ENCODE results near the gene TUBGCP5.

The TUBGCP5 gene

DNA sequence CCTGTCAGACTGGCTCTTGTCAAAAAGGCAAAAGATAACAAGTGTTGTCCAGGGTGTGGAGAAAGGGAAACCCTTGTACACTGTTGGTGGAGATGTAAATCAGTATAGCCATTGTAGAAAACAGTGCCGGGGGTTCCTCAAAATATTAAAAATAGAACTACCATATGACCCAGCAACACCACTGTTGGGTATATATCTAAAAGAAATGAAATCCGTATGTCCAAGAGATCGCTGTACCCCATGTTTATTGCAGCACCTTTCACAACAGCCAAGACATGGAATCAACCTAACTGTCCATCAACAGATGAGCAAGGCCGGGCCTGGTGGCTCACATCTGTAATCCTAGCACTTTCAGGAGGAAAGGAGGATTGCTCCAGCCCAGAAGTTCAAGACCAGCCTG lies 65.4 kb downstream of the TUBGCP5 start:
- DNase-seq = no peak

DNA sequence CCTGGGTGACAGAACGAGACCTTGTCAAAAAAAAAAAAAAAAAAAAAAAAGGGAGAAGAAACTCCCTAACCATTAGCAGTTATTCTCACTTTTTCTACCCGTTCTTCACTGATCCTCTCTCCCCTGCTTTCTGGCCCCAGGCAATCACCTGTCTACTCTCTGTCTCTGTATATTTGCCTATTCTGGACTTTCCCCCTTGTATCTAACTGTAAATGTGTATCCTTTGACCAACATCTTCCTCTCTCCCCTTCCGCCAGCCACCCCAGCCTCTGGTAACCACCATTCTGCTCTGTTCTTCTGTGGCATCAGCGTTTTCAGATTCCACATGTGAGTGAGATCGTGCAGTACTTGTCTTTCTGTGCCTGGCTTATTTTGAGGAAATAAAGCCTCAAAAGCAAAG lies 66.1 kb downstream of the TUBGCP5 start:
- no peak for DNase-seq

DNA sequence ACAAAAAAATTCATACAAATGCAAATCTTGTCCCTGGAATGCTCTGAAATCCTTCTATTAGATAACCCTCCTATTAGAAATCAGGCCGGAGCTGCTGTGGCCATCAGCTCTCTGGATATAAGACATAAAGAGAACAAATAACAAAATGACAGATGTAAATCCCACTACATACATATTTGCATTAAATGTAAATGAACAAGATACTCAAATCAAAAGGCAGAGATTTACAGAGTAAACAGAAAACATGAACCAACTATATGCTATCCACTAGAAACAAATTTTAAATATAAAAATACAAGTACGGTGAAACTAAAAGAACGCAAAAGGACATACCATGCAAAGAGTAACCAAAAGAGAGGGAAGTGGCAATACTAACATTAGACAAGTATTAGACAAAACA lies 69.9 kb downstream of the TUBGCP5 start:
- no peak for DNase-seq

DNA sequence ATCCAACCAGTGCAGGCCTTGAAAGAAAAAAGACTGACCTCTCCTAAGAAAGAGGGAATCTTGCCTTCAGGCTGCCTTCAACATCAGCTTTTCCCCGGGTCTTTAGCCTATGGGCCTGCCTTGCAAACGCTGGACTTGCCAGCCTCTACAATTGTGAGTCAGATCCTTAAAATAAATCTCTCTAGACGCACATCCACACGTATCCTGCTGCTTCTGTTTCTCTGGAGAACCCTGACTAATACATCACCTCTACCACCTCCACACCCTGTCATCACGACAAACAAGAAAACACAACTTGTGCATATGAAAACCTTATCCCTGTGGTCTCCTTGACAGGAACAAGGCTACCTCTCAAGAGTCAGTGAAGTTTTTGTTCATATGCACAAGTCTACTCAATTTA lies 71.0 kb downstream of the TUBGCP5 start:
- no peak for DNase-seq

DNA sequence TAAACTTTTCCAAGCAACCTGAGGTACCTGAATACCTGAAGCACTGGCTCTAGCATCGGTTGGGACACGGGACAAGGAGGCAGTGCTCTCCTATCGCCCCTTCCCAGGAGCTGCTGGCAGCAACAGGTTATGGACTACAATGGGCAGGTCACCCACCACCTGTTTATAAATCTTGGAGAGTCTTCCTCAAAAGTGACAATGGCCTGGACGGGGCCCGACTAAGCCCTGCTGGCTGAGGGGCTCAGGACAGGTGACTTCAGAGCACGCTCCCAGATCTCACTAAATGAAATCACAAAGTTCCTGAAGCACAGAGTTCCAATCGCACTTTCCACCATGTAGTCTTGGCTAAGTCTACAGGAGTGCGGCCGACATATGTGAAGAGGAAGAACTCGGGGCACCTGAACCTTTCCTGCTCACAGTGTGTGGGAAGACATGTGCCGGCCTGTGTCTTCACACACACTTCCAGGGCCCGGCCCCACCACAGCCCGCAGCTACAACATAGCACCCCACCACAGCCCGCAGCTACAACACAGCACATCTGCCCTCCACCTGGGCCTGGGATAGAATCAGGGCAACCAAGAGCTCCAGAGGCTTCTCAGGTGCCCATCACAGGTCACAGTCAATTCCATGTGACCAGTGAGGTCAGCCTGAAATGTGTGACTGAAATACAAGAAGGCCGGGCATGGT lies 72.1 kb downstream of the TUBGCP5 start:
- no peak for DNase-seq

DNA sequence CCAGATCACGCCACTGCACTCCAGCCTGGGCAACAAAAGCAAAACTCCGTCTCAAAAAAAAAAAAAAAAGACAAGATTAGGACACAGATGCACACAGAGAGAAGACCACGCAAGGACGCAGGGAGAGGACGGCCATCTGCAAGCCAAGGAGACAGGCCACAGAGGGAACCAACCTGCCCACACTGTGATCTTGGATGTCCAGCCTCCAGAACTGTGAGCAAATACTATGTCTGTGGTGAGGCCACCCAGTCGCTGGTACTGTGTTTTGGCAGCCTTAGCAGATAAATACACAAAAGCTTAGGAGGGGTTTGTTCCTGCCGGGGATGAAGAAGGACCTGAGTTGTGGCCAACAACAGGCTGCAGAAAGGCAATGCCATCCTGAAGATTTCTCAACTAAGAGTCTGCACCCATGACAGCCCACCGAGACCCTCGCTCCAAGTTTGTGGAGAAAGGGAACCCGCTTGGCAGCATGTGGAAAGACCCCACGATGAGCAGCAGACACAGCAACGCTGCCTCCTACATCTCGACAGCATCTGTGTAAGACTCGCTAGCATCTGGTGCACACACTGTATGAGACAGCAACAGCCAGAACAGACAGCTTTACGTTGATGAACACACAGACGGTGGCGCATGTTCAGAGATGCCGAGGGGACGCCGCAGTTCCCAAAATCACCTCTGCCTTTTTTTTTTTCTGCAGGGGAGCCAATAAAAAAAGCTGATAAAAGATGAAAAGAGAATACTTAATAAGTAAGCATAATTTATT lies 72.9 kb downstream of the TUBGCP5 start:
- DNase-seq = no peak

DNA sequence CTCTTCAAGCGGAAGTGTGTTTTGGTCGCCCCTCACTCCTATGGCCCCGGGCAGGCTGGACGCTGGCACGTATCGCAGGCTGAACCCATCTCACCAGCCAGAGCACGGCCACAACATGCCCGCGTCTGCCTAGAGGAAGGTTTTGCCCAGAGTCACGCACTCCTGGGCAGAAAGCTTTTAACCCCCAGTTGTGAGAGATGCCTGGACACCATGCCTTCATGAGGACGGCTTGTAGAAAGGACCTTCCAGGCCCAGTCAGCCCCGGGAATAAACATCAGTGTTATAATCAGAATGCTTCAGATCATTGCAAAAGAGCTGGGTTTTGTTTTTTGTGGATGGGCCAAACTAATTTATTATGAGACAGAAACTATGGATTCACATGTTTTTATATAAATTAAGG lies 75.7 kb downstream of the TUBGCP5 start:
- no peak for DNase-seq

DNA sequence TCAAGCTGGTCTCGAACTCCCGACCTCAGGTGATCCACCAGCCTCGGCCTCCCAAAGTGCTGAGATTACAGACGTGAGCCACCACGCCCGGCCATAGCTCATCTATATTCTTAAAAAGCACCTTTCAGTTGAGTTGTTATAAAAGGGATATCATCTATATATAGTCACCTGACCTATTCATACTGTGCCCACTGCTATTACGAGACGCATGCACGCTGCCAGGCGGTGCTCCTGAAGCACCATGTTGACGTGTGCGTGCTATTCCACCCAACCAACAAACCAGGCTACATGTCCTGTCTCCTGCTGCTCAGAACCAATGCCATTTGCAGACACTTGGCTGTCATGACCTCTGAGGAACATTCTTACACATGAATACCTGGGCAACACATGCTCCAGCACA lies 76.8 kb downstream of the TUBGCP5 start:
- no peak for DNase-seq

DNA sequence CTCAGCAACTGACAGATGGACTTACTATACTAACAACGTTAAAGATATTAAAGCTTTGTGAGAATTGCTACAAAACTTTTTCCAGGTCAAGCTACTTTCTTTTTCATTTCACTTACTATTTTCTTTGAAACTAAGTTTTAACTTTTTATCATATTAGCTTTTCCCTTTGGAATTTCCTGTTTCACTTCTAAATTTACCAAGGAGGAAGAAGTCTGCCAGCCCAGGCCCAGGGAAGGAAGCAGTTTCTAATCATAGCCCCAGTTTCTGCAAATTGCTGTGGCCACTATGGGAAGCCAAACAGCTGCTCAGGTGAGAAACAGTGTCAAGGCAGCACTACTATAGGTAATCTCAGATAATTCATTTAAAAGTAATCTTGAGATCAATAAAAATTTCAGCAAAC lies 77.6 kb downstream of the TUBGCP5 start:
- DNase-seq = no peak

DNA sequence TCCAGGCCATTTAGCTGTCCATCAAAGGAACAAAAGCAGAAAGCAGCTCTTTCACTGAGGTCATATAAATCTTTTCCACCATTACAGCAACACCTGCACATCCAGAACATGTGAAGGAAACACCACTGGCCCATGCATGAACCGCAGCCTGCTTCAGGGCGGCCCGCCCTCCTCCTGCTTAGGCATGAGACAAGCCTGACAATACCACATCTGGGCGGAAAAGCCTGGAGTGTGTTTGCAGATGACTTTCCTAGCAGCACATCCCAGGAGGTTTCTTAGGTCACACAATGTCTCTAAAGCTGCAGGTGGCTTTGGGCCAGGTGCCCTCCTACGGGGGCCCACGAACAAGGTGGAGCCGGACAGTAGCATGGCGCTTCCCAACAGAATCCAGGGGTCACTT lies 78.8 kb downstream of the TUBGCP5 start:
- no peak for DNase-seq

DNA sequence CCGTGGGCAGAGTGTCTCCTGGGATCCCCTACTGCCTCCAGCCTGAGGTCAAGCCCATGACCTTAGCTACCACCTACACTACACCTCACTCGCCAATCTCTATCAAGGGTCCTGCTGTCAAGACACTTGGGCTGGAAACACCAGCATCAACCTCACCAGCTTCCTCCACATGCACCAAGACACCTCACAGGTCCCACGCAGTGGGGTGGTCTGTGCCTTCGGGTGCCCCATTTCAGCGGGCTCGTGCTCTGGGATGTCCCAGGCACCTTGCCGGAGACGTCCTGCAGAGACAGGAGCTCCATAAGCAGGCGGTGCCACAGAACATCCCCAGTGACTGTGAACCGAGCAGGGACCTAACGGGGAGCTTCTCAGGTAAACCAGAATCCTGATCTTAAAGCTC lies 79.2 kb downstream of the TUBGCP5 start:
- no peak for DNase-seq

DNA sequence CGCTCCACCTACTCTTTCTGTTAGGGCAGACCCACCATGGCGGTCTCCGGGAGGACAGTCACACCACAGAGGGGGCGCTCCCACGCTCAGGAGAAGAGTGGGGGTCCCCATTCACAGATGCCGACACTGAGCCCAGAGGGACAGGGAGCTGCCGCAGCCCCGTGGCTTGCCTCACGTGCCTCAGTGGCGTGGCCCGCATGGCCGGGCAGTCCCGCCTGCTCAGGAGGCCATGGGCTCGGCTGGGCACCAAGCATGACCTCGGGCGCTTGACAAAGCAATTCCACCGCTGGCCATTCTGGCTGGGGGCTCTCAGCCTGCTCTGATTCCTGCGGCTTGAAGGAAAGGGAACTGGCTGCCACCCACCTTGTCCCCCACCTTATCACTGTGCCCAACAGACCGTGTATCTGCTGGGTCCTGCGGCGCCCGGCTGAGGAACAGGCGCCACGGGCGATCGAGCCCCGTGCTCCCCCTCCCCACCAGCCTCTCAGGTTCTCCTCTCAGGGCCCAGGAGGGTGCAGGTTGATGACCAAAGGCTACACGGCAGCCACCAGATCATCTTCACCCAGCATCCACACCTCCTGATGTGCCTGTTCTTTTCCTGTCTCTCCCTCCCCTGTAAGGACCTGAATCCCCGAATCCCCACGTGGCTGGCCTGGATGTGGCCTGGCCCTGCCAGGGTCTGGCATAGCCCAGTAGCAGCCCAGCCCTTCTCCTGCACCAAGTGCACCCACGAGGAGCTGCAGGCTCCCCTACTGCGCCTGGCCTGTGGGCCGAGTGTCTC lies 79.9 kb downstream of the TUBGCP5 start:
- no peak for DNase-seq

DNA sequence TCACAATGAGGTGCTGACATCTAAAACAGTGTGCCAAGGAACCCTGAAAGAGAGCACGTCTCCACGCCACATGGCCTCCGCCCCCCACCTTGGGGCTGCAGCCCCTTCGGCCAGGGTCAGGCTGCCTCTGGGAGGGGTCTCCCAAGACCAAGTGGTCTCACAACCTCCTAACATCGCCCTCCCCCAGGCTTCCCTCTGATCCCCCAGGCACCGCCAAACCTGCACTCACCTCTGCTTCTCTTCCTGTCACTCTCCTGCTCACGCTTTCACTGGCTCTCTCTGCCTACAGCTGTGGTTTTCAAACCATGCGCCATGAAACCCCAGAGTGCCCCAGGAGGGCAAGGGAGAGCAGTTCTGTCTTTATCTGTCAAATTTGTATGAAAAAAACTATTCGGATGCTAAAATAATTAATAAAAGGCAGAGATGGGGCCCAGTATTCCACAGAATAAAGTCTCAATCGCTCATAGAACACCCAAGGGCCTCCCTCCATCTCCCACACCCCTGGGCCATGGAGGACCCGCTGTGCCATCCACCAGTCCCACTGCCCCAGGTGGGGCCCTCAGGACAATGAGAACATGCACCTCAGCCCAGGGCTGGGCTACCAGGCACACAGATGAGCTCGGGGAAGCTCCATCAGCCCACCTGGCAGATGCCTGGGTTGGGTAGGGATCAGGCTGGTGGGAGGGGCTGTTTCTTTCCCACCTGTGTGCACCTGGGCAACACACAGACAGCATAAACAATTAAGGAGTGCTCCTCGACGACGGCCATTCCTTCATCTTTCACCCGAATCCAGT lies 80.7 kb downstream of the TUBGCP5 start:
- no peak for DNase-seq

DNA sequence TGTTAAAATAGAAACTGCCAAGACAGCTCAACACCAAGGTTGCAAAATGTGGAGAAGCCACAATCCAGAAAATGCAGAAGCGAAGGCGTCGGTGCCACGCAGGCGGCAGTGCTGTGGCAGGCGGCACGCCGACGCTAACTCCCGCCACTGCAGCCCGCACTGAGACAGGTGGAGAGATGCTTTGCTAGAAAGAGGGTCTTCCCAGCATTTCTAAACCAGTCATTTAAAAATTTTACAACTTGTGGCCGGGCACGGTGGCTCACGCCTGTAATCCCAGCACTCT lies 82.5 kb downstream of the TUBGCP5 start:
- no peak for DNase-seq

DNA sequence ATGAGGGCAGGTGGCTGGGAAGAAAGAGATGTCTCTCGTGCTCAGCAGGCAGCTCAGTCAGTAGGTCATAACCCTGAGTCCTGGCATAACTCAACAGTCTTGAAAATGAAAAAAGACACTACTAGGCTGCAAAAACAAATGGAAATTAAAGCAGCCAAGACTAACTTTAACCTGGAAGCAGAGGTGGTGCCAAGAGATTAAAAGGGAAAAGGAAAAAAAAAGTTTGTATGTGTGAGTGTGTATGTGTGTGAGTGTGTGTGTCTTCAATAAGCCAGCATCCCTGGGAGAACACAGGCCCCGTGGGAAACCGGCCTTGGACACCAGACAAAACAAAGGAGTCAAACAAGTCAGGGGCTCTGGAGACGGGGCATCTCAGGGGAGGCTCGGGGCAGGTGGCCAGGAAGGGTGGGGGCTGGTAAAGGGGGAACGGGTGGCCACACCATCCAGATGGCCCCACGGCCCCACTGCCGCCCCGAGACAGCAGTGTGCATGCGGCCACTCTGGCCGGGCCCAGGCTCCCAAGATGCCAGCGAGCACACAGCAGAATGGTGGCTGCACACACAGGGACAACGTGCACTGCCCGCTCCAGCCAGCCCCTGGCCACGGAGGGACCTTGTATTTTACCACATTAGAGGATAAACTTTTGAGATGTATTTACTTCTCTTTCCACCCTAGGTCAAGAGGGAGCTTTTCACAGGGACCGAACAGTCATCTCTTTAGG lies 83.0 kb downstream of the TUBGCP5 start:
- DNase-seq = no peak

DNA sequence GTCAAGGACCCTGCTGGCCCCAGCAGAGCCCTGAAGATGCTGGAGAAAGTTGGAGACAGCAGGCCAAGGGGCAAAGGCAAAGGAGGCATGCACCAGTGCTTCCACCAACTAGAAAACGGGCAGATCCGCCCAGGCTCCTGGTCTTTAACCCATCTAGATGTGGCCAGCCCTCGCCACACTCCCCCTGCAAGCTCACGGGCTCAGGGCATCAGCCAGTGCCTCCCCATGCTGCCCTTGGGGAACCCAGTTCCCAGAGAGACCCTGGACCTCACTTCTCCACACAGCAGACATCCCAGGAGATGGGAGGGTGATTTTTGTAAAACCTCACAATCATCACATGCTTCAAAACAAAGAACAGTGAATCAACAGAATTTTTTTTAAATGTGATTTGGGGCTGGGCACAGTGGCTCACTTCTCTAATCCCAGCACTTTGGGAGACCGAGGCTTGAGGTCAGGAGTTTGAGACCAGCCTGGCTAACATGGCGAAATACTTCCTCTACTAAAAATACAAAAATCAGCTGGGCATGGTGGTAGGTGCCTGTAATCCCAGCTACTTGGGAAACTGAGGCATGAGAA lies 83.7 kb downstream of the TUBGCP5 start:
- DNase-seq = no peak

DNA sequence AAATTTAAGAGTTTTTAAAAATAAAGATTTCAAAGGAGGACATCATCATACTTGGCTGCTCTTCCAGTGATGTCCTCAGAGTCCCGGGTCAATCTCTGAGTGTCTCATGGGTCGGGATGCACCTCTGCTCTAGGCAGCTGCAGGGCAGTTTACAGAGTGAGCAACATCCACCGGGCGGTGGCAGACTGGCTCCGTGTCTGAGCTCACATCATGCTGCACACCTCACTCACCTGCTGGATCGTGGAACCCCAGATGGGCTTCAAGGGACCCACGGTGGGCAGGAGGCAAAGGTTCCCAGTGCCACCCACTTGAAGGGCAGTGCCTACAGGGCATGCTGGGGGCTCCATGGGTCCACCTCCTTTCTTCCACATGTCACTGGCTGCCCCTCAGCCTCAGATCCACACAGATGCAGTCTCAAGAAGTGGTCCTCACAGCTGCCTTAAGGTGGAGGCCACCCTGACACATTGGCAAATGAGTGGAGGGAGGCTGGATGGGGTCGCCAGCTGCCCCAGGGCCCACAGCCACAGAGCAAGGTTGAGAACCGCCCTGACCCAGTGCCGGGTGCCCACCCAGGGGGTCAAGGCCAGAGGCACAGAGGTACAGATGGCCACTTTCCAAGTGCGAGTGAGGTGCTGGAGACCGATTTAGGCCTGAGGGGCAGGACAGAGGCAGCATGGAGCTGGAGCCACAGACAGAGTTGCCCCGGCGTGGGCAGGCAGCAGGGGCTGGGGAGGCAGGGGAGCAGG lies 84.4 kb downstream of the TUBGCP5 start:
- no peak for DNase-seq

DNA sequence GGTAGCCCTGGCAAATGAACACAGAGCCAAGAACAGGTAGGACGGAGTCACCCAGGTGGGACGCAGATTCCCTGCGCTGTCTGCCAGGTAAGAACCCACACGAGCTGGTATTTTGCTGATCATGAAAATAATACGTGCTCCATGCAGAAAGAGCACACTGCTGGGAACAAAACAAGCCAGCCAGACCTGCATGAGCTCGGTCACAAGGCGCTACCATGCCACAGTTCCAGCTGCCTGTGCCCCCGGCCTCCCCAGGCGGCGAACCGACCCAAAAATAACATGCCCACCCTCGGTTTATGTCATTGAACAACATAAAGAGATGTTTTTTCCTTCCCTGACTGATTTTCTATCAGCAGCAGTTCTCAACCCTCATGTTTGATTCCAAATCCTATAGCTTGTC lies 85.0 kb downstream of the TUBGCP5 start:
- no peak for DNase-seq

DNA sequence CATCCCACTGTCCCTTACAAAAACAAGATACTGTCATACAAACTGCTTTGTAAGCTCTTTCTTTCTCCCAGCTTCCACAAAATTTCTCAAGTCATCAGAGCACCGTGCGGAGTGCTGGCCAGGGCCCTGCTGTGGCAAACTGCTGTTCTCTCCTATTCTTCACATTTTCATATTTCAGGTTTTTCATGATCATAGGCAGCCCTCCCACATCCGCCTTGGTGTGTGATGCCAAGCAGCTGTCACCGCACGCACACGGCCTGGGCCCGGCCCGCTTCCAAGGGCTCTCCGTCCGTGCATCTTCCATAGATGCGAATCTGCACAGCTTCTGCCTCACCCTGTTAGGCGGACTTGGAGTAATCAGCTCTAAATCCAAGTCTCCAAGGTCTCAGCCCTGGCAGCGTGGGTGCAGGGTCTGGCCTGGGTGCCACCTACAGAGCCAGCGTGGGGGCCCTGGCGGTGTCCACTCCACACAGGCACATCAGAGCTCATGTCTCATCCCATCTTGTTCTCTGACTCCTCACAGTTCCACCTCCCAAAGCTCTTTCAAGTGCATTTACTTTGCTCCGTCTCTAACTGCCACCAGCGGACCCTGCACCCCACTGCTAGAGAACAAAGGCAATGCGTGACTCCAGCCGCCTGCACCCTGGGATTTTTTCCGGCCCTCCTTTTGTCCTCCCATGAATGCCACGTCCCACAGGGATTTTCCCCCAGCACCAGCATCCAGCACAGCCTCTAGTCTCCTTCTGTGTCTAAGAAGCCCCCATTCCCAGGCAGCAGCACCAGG lies 86.4 kb downstream of the TUBGCP5 start:
- no peak for DNase-seq

DNA sequence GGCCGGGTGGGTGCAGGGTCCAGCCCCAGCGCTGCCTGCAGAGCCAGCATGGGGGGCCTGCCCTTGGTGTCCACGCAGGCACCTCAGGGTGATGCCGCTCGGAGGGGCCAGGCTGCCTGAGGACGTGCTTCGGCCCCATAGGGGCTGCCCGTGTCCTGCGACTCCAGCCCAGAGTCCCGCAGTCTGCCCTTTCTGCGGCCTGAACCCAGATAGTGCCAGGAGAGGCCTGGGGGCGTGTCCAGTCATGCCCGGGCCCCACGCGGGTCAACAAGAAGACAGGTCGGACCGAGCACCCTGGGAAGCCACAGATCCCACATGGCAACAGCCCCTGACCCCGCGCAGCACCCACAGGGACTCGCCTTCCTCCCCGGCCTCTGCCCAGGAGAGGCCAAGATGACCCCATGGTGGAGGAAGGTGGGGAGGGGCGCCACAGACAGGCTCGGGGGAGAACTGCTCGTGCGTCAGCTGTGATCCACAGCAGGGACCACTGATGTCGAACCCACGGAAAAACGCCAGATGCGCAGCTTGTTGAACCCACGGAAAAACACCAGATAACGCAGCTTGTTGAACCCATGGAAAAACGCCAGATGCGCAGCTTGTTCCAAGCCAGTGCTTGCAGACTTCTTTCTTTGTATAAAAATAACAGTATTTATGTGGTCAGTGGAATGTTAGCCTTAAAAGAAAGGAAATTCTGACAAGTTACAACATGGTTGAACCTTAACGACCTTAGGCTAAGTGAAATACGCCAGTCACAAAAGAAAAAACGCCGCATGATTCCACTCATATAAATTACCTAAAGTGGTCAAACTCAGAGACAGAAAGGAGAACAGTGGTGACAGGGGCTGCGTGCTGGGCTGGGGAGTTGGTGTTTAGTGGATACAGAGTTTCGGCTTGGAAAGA lies 87.7 kb downstream of the TUBGCP5 start:
- DNase-seq = no peak

Measured in femur (tissue), 1 donor.